ENCODE data around the gene GJA1.

DNA sequence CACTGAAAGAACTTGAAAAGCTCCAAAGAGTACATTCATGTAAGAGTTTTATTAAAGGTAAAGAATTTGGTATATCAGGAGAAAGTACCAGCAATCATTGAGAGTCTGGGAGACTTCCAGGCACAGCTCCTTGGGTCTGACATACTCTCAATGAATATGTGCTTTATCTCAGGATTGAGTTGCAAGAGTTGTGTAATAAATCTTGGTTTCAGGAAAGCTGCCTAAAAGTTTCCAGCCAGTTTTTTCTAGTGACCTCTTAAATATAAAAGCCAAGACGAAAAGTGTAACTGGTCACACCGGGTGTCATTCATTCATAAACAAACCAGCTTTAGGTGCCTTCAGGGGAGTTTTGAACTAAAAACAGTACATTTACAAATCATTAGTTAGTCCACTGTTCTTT lies 21.6 kb upstream of the GJA1 start:
- TF ChIP-seq, protein P1, sequence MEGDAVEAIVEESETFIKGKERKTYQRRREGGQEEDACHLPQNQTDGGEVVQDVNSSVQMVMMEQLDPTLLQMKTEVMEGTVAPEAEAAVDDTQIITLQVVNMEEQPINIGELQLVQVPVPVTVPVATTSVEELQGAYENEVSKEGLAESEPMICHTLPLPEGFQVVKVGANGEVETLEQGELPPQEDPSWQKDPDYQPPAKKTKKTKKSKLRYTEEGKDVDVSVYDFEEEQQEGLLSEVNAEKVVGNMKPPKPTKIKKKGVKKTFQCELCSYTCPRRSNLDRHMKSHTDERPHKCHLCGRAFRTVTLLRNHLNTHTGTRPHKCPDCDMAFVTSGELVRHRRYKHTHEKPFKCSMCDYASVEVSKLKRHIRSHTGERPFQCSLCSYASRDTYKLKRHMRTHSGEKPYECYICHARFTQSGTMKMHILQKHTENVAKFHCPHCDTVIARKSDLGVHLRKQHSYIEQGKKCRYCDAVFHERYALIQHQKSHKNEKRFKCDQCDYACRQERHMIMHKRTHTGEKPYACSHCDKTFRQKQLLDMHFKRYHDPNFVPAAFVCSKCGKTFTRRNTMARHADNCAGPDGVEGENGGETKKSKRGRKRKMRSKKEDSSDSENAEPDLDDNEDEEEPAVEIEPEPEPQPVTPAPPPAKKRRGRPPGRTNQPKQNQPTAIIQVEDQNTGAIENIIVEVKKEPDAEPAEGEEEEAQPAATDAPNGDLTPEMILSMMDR (IDR thresholded peaks at IDR 0.05), result no peak
- no peak for TF ChIP-seq ZFX (IDR thresholded peaks at IDR 0.05; ENCODE audit: borderline replicate concordance)
